Fibroblast of skin of scalp (primary cell): ENCODE measurements around the gene CD24. TPM values are rescaled to one million over a fixed set of nuclear protein-coding genes. Genes with fewer than 3 reads are reported as not detected.
"Not testable (repeated sequence)": the region's sequence is repeated elsewhere in the genome, so short reads cannot be mapped to it uniquely, and the experiment has no call there.

Source experiments
- DNase-seq: peaks from one replicate; pipeline ENCODE4 v3.0.0-alpha.2; 2013
- polyA plus RNA-seq, 2 experiments: library from polyadenylated mRNA; unstranded; fragments of 120-200 nt; gene quantifications; one replicate each; pipeline ENCODE4 v1.2.1, GENCODE V29; 2013; ENCODE audit not compliant: insufficient read length in 2 of 2

CD24 gene
- polyA plus RNA-seq (2013, experiment 1 of 2; ENCODE audit: insufficient read length) = 0.99 TPM
- polyA plus RNA-seq (2013, experiment 2 of 2; ENCODE audit: insufficient read length) = 5.4 TPM

DNA sequence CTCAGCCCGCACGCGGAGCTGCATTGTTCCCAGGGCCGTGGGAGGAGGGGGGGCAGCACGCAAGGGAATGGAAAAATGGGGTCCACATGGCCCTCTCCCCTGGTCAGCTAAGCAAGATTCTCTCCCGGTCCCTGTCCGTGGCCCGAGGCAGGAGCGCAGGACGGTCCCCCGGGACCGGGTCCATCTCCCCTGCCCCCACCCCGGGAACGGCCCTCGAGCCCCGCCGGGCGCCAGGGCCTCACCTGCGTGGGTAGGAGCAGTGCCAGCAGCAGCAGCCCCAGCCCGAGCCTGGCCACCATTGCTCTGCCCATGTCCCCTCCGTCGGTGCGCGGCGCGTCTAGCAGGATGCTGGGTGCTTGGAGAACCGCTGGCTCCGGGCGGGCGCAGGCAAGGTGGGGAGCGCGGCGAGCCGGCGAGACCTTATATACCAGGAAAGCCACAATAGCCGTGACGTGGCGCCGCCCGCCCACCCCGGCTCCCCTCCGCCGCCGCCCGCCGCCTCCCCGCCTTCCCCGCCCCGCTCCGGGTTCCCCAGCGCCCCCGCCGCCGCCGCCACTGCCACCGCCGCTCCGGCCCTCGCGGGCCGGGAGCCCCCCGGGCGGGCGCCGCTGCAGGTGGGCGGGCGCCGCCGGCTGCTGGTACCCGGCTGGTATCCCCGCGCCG, at the start of gene CD24:
Gene CD24, minus strand, starts transcription at position 394 of the 663 bp plus-strand sequence. Its CDS starts 83 bp downstream, at position 311.
- no peak for DNase-seq

DNA sequence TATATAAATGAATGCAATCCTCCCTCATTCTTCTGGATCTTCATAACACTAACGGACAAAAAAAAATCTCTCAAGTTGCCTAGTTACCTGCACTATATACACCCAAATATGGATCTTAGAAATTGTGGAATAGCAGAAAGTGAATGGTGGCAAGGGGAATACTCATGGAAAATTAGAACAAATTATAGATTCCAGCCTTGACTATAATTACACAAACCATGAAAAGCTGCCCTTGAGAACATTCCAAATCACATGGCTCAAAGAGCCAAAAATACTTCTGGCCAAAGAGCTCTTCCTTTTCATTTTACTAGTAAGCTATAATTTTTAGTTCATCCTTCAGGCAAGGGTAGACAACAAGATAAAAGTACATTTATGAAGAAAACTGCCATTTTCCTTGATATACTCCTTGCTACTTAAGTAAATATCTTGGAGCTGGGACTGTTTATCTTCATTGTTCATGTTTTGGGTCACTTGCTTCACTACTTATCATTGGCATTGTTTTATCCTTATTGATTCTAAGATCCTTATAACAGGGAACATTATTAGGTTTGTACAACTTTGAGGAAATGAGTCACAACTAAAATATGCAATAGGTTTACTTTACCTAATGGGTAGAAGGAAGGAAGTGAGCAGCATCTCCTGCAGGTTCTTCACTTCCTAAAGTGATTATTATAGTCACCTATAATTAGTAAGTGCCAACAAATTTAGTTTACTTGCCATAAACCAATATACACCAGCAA, 47.1 kb upstream of the CD24 start:
- DNase-seq = no peak

DNA sequence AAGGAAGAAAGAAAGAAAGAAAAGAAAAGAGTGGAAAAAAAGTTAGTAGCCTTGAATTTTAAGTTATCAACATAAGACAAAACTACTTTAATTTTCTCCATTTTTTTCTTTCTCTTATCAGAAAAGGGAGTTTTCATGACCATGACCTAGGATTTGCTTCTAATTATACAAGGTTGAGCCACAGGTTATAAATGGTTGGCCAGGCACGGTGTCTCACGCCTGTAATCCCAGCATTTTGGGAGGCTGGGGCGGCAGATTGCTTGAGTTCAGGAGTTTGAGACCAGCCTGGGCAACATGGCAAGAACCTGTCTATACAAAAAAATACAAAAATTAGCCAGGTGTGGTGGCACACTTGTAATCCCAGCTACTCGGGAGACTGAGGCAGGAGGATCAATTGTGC, 45.7 kb upstream of the CD24 start:
- DNase-seq = no peak

- DNase-seq = not testable (repeated sequence)
These were observed 45.1 kb upstream of the CD24 start for GRCh38 chr6:107019628-107020027.

GRCh38 chr6:107019047-107019446, 44.5 kb upstream of the CD24 start:
- no peak for DNase-seq

DNA sequence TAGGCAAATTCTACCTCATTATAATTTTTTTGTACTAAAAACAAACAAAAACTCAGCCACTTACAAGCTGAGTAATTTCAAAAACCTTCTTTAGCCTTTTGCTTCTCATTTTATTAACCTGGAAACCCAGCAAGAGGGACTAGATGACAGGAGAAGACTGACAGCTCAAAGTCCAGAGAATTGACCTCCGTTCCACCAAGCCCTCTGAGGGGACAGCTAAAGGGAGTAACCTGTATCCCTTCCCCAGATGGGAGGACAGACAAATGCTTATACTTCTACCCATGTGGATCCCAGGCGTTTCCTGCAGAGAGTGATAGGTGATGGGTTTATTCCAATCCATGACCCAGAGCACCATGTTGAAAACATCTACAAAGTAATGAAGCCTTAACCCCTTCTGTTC, 35.0 kb upstream of the CD24 start:
- DNase-seq = no peak

- peak; percentile 57 for DNase-seq
These were observed 23.0 kb upstream of the CD24 start for GRCh38 chr6:106997392-106998158.

GRCh38 chr6:106995640-106996039, 21.1 kb upstream of the CD24 start:
- DNase-seq = no peak

GRCh38 chr6:106989737-106990136, 15.2 kb upstream of the CD24 start:
- not testable (repeated sequence) for DNase-seq

DNA sequence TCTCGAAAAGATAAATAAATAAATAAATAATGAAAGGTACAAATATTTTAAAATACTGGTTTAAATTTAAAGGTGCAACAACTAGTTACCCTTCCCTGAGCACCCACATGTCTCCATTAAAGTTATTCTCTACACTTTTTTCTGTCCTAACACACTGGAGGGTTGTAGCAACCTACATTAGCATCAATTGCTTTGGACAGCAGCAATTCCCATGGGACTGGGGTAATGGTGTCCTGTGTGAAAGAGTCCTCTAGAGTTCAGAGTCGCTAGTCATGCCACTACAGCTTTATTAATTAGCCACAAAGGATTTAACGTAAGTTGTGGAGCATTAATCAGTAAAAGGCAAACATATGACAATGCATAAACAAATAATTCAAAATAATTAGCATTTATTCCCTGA, 14.1 kb upstream of the CD24 start:
- no peak for DNase-seq

DNA sequence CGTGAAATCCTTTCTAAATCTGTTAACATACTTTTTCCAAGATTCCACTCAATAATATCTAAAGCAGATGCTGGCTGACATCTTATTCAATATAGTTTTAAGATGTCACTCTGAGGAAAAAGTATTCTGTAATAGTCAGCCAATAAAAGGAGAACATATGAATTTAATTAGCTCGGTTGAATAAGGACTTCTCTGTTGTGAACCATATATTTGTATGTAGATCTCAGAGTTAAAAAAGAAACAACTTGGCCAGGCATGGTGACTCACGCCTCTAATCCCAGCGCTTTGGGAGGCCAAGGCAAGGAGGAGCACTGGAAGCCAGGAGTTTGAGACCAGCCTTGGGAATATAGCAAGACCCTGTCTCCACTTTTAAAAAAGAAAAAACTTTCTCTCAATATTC, 7.4 kb upstream of the CD24 start:
- DNase-seq = peak; percentile 81

DNA sequence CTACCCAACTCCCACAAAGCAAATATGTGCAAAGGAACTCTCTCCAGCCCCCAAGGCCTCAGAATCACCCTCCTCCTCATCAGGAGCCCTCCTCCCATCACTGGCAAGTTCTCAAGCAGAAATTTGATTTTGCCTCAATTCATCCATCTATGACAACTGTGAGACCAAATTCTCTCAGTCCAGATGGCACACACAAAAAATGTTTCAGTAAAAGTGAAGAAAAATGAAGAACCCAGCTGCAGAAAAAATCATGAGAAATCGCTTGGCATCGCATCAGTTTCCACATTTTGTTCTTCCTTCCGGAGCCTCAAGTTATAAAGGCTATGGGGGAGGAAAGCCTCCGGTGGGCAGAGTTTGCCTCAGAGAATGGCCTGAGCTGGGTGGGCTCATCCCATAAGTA, 6.4 kb upstream of the CD24 start:
- DNase-seq = no peak

DNA sequence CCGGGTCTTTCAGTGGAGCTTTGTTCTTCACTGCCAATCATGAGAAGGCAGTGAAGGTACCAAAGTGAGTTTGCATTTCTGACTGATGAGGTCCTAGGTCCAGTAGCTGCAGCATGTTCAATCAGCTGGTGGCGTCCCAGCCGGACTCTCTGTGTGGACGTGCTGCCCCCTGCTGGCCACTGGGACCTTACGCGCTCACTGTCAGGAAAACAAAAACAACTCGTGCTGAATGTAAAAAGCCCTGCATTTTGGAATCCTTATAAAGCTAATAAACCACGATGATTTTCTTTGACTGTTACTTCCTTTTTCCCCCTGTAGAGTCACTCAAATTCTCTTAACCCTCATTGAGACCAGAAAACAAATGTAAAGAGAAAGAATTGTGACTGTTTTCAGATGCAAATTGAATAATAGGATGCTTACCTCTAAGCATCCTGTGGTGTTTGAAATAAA, 4.9 kb upstream of the CD24 start:
- peak; percentile 76 for DNase-seq

GRCh38 chr6:106977246-106977645, 2.7 kb upstream of the CD24 start:
- DNase-seq = no peak

DNA sequence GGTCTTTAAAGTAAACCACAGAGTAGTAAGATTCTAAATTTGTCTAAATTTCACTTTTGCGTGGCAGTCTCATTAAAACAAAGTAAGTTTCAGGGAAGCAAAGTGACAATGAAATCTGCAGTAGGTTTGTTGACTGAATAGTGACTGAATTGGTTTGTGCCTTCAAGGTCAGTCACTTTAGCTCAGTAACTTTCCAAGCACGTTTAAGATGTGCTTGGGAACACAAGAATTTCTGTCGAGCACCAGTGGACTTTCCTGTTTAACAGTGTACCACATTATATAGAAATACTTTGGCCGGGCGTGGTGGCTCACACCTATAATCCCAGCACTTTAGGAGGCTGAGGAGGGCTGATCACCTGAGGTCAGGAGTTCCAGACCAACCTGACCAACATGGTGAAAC, 1.7 kb upstream of the CD24 start:
- no peak for DNase-seq

DNA sequence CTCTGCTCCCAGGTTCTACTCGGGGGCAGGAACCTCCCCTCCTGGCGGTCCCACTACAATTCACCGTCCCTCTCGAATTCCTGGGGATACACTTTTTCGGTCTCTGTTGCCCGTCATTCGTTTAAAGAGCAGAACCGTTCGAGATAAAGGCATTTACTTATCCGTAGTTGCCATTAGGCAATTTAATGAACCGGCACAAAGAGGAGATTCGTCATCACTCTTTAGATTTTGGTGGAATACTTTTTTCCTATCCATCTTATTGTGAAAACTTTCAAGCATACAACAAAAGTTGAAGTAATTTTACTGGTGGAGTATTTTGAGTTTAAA, 1.2 kb upstream of the CD24 start:
- DNase-seq = no peak

DNA sequence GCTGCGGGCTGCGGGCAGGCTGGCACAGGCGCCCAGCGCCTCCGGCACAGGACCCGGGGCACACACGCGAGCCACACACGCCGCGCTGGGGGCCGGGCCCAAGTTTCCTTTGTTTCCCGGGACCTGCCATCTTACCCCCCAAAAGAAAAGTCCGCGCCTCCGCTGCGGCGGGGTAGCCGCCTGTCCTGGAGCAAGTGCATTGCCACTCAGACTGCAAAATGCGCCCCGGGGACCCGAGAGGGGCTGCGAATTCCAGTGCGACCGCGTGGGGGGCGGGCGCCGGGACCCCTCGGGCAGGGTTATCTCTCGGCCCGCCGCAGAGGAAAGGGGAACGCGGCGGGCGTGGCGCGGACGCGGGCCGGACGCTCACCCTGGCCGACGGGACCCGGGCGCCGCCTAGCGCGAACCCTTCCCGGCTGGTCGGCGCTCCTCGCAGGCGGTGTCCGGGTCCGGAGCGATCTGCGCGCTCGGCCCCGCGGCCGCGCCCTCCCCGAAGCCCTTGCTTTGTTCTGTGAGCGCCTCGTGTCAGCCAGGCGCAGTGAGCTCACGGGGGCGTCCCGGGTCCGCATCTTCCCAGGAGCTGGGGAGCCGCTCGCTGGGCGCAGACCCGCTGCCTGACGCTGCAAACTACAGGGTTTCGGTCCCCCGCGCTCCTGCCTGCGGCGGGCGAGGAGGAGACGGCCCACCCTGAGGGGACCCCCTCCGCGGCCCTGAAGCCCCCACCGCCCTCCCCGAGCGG, 639 bp upstream of the CD24 start:
- no peak for DNase-seq

DNA sequence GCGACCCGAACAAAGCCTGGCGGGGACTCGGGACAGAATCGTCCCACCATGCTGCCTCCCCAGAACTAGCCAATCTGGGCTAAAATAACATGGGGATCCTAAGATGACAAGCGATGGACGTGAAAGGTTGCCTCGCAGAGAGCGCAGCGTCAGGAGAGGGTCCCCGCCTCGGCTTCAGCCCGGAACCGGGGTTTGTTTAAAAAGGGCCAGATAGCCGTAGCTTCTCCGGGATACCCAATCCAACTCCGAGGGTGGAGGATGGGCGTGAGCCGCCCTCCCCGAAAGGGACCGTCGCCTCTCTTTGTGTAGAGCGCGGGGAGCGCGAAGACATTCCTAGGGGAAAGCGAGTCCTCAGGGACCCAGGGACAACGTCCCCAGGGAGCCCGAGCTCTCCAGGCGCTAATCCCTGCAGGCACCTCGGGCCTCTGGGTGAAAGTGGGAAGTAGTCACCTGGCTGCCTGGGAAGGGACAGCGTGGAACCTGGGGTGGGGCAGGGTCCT, 643 bp downstream of the CD24 start:
- no peak for DNase-seq

DNA sequence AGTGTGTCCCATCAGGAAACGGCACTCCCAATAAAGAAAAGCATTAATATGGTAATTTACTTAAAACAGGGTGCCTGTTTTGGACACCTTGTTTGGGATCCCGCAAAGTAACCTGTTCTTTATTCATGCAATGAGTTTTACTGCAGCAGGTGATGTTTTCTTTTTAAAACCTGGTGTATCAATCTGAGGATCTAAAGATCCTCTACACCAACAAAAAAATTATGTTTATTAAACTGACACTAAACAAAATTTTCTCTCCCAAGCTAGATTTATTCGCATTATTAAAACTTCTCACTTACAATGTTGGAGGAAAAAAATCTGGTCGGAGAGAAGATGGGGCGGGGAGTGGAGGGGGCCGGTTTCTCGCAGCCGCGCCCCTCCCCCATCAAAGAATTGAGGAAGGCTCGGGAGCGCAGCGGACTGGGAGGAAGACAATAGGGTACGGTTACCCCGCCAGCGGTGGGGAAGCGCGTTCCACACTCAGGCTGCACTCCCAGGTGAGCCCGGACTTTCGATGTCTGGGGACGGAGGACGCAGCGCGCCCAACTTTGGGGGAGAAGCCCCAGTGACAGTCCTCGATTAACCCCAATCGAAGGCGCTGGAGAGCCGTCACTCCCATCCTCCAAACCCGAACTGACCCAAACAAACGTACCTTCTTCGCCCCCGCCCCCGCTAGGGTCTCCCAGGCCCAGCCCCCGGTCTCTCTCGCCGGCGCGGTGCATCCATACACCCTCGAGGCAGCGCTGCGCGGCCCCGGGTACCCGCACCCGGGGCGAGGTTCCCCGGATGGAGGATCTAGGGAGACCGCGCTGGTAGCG, 1.3 kb downstream of the CD24 start:
- no peak for DNase-seq

DNA sequence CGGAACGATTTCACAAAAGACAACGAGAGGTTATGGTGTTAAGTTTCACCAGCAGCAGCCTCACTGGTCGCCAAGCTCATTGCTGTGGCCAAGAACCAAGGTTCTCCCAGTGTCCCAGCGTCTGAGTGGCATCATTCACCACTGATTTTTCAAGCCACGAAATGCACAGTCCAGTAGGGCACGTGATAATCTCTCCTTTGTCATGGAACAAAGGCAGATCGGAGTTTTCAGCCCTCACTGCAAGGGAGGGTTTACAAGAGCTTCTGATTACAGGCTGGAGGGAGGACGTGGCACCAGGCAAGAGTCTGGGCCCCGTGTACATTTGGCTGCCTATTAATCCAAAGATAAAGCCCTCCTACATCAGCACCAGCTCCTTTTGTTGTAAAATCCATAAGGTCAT, 2.0 kb downstream of the CD24 start:
- no peak for DNase-seq

- DNase-seq = not testable (repeated sequence)
These were observed 3.8 kb downstream of the CD24 start for GRCh38 chr6:106970769-106971168.
